HG03442 (cell line): ENCODE measurements around the gene GALR3.

Source experiments
- ATAC-seq: cut with Tn5 transposase; IDR thresholded peaks from one replicate; pipeline ENCODE4 v1.9.1; 2021; ENCODE audit warnings: mild to moderate bottlenecking, moderate library complexity; ENCODE audit not compliant: unreplicated experiment

The GALR3 gene

DNA sequence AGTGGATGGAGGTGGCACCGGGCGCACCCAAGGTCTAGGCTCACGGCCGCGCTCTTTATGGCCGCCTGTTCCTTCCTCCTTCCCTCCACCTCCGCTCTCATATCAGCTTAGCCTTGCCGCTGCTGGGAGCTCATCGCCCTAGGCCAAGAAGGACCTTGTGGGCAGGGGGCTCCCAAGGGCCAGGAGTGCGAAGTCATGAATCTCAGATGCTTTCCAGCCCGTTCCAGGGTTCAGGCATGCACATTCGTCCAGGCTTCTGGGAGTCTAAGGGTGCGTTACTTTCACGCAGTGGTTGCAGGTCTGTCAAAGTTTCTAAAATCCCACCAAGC lies 4.1 kb upstream of the GALR3 start:
- no peak for ATAC-seq

- ATAC-seq = no peak
Measured at GRCh38 chr22:37820350-37820749, 2.8 kb upstream of the GALR3 start.

DNA sequence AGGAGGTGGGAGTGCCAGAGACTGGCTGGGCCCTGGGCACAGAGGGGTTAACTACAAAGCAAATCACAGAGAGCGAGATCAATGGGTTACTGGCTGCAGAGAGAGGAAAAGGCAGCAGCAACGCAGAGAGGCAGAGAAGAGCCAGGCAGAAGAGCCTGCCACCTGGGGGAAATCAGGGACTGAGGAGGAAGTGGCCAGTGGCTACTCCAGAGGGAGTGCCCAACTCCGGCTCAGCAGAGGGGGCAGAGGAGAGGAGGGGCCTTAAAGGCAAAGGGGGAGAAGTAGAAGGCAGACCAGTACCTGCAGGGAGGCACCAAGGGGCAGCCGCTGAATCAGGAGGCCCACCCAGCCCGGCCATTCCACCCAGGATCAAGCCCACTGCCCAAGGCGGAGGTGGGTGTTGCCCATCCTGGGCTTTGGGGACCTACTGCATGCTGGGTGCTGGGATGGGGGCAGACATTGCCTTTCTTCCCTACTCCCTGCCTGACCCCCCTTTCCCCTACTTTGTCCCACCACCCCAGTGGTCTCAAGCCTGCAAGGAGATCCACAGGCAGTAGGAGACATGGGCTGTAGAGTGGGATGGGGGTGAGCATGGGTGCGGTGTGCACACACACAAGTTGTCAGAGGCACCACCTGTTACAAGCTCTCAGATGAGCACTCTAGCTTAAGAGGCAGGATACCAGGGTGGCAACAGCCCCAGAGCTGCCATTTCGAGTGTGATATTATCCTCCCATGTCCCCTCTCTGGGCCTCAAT lies 926 bp upstream of the GALR3 start:
- ATAC-seq = no peak

GRCh38 chr22:37824674-37825641 lies 1.8 kb downstream of the GALR3 start:
- no peak for ATAC-seq

- no peak for ATAC-seq
Measured at GRCh38 chr22:37827056-37827455, 3.9 kb downstream of the GALR3 start.

DNA sequence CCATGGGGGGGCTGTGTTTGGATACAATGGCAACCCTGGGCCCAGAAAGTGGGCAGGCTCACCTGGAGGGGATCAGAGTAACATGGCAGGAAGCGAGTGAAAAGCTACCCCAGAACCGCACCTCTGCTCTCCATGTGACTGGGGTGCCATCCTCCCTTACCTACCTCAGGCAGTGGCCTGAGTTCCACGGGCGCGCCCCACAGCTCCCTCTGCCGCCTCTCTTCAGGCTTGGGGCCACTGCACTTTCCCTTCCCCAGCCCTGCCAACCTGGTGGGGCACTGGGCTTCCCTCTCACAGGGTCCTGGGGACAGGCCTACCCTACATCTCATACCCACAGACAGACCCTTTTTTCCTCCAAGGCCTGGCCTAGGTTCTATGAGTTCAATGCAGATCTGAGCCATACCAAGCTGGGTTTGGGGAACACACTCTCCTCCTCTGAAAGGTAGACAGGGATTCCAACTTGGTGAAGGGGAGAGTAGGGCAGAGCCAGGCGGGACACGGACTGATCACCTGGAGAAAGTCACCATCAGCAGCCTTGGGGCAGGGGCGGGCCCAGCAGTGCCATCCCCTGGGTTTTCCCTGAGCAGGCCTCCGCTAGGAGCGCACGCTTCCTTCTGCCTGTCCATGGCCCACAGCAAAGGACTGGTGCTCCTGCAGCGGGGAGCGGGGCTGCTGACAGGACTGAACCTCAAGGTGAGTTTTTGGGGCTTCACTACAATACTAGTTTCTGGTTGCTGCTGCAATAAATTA lies 7.1 kb downstream of the GALR3 start:
- ATAC-seq = no peak

- ATAC-seq = no peak
Measured at GRCh38 chr22:37831472-37831871, 8.3 kb downstream of the GALR3 start.

DNA sequence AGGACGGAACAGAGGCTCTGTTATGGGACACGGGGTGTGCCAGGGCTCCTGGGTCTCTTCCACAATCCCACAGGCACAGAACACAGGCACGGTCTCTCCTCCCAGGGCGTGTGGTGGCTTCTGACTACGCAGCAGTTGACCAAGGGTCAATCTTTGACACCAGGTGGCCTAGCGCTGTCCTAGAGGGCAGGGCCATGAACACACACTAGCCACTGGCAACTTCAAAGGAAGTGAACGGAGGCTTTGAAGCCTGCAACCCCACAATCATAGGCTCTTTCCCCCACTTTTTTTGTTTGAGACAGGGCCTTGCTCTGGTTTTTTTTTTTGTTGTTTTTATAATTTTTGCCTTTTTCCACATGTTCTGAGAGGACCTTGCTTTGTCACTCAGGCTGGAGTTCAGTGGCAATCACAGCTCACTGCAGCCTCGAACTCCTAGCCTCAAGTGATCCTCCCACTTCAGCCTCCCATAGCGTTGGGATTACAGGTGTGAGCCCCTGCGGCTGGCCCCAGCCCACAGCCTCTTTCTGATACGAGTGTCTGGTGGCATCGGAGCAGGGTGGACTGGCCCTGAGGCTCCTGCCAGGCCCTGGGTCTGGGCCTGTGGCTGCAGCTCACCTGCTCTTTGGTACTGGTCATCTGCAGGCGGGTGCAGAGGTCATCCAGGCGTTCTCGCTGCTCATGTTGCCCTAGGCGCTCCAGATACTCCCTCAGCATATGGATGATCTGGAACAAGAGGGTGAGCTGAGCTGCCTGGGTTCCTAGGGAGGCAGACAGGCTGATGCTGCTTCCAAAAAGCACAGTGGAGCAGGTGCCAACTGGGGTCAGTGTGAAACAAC lies 9.1 kb downstream of the GALR3 start:
- ATAC-seq = no peak

- ATAC-seq = no peak
Measured at GRCh38 chr22:37842015-37842793, 19.0 kb downstream of the GALR3 start.

DNA sequence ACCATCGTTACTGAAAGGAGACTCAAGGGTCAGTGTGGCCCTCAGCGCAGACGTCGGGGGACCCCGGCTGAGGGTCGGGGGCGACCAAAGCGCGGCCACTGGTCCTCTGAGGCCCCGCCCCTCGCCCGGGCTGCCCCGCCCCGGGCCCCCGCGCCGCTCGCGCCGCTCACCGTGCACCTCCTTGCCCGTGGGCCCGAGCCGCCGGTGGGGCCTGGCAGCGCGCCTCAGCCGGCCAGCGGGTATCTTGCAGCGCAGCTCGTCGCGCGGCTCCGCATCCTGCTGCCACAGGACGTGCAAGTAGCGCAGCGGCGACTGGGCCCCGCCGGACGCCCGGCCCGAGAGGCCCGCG lies 20.5 kb downstream of the GALR3 start:
- peak; percentile 38 for ATAC-seq

DNA sequence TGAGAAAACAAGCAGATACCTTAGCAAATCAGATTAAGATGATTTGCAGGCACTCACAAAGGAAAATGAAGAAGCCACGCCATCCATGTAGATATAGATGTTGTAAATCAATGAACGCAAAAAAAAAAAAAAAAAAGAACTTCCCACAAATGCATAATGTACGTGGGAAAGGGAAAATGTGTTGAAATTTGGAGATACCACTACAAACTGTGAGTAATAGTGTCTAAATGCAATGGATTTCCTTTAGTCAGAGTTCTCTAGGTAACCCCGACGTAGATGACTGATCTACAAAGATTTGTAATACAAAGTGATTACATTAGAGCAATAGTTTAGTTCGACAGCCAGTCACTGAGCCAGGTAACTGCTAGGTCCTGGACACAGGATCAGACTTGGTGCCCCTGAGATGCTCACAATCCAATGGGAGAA lies 21.7 kb downstream of the GALR3 start:
- no peak for ATAC-seq

GRCh38 chr22:37846433-37846832 lies 23.3 kb downstream of the GALR3 start:
- no peak for ATAC-seq

DNA sequence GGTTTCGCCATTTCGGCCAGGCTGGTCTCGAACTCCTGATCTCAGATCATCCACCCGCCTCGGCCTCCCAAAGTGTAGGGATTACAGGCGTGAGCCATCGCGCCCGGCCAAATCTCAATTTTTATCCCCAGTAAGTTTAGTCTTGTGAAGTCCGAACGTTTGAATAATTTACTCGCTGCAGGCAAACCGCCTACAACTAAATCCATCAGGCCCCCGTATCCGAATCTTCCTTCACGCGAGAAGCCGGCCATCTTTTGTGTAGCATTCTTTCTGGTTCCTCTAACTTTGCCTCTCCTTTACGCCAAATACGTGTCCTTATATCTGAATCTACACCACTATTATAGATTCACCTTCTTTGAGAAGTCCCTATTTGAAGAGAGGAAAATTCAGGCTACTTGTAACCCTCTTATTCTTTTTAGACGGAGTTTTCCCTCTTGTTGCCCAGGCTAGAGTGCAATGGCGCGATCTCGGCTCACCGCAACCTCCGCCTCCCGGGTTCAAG lies 25.5 kb downstream of the GALR3 start:
- ATAC-seq = no peak

DNA sequence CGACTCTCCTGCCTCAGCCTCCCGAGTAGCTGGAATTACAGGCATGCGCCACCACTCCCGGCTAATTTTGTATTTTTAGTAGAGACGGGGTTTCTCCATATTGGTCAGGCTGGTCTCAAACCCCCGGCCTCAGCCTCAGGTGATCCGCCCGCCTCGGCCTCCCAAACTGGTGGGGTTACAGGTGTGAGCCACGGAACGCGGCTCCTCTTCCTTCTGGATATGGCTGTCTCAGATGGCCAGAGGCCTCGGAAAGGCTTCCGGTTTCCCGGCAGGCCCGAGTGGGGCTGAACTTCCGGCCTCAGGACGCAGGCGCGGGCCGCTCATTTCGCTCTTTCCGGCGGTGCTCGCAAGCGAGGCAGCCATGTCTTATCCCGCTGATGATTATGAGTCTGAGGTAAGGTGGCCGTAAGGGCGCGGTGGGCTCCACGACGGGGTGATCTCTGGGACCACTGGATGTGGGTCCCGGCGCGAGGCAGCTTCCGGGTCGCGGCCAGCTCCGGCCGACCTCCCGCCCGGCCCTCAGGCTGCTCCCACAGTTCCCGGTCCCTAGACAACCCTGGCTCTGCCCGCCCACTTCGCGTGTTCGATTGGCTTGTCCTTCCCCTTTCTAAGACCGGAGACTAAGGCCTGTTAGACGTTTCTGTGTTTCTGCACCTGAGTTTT lies 26.0 kb downstream of the GALR3 start, which contains the start of gene EIF3L:
Gene EIF3L, plus strand, starts transcription at position 331 of the 663 bp plus-strand sequence. Its CDS starts 31 bp downstream, at position 362.
- peak; percentile 64 for ATAC-seq

DNA sequence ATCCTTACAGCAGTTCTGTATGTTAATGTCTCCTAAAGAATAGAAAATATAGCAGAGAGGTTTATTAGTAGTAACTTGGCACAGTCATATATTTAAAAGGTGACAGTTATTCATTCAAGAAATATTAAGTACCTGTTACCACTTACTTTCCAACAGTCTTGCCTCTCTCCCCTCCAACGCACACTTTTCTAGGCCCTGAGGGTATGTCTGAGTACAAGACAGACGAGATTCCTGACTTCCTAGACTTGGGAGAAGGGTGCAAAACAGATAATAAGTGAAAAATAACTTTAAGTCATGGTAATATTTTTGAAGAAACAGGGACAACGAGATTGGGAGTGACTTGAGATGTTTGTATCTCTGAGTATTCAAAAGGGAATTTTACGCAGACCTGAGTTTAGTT lies 27.6 kb downstream of the GALR3 start:
- no peak for ATAC-seq

DNA sequence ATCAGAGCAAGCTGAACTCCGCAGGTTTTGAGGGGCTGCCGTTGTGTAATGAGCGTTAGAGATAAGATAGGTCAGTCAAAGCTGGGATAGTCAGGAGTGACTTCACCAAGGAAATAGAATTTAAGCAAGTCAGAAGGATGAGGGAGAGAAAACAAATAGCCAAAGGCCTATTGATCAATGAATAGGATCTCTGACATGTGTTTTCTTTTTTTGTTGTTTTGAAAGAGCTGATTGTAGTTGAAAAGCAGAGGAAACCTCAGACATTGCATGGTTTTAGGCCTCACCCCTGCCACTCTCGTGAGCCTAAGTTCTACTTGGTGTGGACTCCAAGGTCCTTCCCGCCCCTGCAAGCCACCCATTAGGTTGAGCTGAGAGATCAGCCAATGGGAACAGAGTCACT lies 29.2 kb downstream of the GALR3 start:
- no peak for ATAC-seq

DNA sequence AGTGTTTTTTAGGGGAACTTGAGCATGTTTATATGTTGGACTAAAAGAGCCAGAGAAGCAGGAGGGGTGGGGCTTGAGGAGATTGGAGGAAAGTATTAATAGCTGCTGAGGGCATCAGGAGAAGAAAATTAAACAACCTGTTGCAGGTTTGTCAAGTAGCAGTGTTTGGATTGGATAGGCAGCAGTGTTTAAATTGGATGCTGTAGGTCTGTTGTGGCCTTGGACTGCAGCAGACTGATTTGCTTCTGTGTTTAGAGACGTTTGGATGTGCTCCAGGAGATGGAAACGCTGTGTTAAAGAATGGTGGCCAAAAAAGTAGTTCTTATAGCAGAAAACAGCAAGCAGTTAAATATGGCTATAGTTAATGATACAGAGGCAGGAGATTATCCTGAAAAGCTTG lies 31.8 kb downstream of the GALR3 start:
- ATAC-seq = no peak

GRCh38 chr22:37855462-37855861 lies 32.3 kb downstream of the GALR3 start:
- no peak for ATAC-seq
